Suprapubic skin (tissue), 4 donors: ENCODE data around the gene CHD2. TPM values are rescaled to one million over a fixed set of nuclear protein-coding genes. Genes with fewer than 3 reads are reported as not detected.

Experiments used
- DNase-seq, 2 donors: peaks; one replicate each; pipeline ENCODE4 v3.0.0-alpha.2; 2019; ENCODE audit warnings: low spot score in 2 of 2
- H3K27ac ChIP-seq: fragments of 200-600 bp; sonication (generic); one replicate; pipeline ENCODE4 v1.5.1; 2019
- H3K27me3 ChIP-seq: fragments of 200-600 bp; sonication (generic); one replicate; pipeline ENCODE4 v1.5.1; 2019
- H3K36me3 ChIP-seq: fragments of 200-600 bp; sonication (generic); one replicate; pipeline ENCODE4 v1.5.1; 2019
- H3K4me1 ChIP-seq: fragments of 200-600 bp; sonication (generic); one replicate; pipeline ENCODE4 v1.5.1; 2019
- H3K4me3 ChIP-seq: fragments of 200-600 bp; sonication (generic); one replicate; pipeline ENCODE4 v1.5.1; 2019; ENCODE audit warnings: mild to moderate bottlenecking
- H3K9me3 ChIP-seq: fragments of 200-600 bp; sonication (generic); one replicate; pipeline ENCODE4 v1.5.1; 2019
- CTCF ChIP-seq, 2 donors: fragments of 200-600 bp in 1 of 2; fragments of 450-650 bp in 1 of 2; sonication (generic) in 1 of 2; IDR thresholded peaks; one replicate each; pipeline ENCODE4 v1.5.1; 2016 to 2019; ENCODE audit warnings: antibody characterized with exemption in 2 of 2, mild to moderate bottlenecking in 1 of 2, moderate library complexity in 1 of 2
- EP300 ChIP-seq: sonication (generic); formaldehyde crosslinking; IDR thresholded peaks from one replicate; pipeline ENCODE4 v1.6.1; 2017; ENCODE audit warnings: antibody characterized with exemption
- POLR2A ChIP-seq, 2 donors: fragments of 450-650 bp; IDR thresholded peaks; one replicate each; pipeline ENCODE4 v1.6.1; 2017; ENCODE audit warnings: antibody characterized with exemption in 2 of 2, mild to moderate bottlenecking in 2 of 2, moderate library complexity in 2 of 2
- POLR2AphosphoS5 ChIP-seq, 3 donors: sonication (generic); formaldehyde crosslinking; IDR thresholded peaks; one replicate each; pipeline ENCODE4 v1.6.1; 2017; ENCODE audit warnings: antibody characterized with exemption in 3 of 3
- WGBS: methylation state at CpG from one replicate; pipeline ENCODE4 v1.1.5; 2018; 5-methylcytosine and 5-hydroxymethylcytosine counted together
- total RNA-seq, 4 donors: library from RNA; depleted of rRNA; stranded (reverse); fragments of >200 nt; gene quantifications; one replicate each; pipeline ENCODE4 v1.1.0, GENCODE V29; 2016

The CHD2 gene
- total RNA-seq, 4 donors from 2014 or later = 93.3 to 319 (median 127) TPM

DNA sequence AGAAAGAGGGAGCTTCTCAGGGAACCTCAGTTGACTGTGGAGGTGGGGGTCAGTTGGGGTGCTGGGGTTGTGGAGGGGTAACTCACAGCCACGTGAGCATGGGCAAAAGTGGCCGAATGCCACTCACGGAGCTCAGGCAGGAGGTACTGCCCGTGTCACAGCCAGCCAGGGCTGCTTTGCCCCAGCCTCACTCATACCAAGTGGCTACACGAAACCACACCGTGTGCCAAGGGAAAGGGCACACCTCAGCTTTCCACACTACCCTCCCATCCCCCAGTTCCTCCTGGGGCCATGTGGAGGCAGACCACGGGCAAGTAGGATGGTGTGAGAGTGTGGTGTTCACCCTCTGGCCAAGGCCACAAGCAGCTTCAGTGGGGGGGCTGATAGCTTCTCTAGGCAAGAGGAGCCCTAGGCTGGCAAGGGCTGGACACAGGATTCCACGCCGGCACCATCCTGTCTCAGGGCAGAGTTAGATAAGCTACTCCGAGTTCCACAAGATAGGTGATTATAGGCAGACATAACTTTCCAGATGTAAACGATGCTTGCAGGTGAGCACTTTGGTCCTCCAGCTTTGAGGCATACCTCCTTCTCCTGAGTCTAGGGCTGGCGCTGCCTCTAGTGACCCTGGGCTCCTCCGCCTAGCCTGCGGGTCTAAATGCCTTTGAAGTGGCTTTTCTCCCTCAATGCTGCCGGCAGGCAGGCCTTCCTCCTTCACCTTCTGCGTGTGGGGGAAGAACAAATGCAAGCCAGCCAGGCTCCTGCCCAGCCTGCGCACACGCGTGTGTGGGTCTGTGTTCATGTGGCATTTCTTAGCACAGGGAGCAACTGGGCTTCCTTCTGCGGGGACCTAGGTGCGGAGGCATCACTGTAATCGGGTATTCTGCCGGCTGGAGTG lies 163.9 kb downstream of the CHD2 start:
- WGBS = 59% methylated on average over 19 of the region's 23 CpGs
- Histone ChIP-seq H3K36me3 (peaks cover 5% of the 10 kb centered on the region), H3K27ac (peak overlapping the region; percentile 51), H3K4me1 (peaks cover 52% of the 10 kb centered on the region), H3K9me3 (no peaks in the 10 kb centered on the region), H3K27me3 (no peaks in the 10 kb centered on the region), H3K4me3 (no peak overlapping the region)
- TF ChIP-seq CTCF (IDR thresholded peaks at IDR 0.05) (no peak), EP300 (no peak), POLR2AphosphoS5 (IDR thresholded peaks at IDR 0.05) (no peak)
- peak in 1 of 2 donors; percentile 51 for DNase-seq

GRCh38 chr15:93065641-93066045 lies 165.5 kb downstream of the CHD2 start:
- no peak for TF ChIP-seq POLR2AphosphoS5 (IDR thresholded peaks at IDR 0.05)
- no peak for TF ChIP-seq EP300
- TF ChIP-seq CTCF (IDR thresholded peaks at IDR 0.05) = no peak
- TF ChIP-seq POLR2A (IDR thresholded peaks at IDR 0.05) = no peak
- no peak overlapping the region for H3K4me3 ChIP-seq
- peak in 1 of 2 donors; percentile 63 for DNase-seq
- H3K27me3 ChIP-seq = no peaks in the 10 kb centered on the region
- H3K36me3 ChIP-seq = peaks cover 5% of the 10 kb centered on the region
- no peaks in the 10 kb centered on the region for H3K9me3 ChIP-seq
- WGBS = 93% methylated on average over 17 of the region's 23 CpGs
- H3K27ac ChIP-seq = no peak overlapping the region
- peaks cover 61% of the 10 kb centered on the region for H3K4me1 ChIP-seq

GRCh38 chr15:93066224-93066681 lies 166.1 kb downstream of the CHD2 start:
- 91% methylated on average over 25 of the region's 38 CpGs for WGBS
- H3K4me1 ChIP-seq = peaks cover 61% of the 10 kb centered on the region
- H3K4me3 ChIP-seq = no peak overlapping the region
- no peak for TF ChIP-seq POLR2A (IDR thresholded peaks at IDR 0.05)
- TF ChIP-seq EP300 = peak; percentile 80
- no peaks in the 10 kb centered on the region for H3K27me3 ChIP-seq
- no peak overlapping the region for H3K27ac ChIP-seq
- H3K36me3 ChIP-seq = peaks cover 5% of the 10 kb centered on the region
- H3K9me3 ChIP-seq = no peaks in the 10 kb centered on the region
- DNase-seq = peak in 1 of 2 donors; percentile 67

GRCh38 chr15:93066834-93067648 lies 166.9 kb downstream of the CHD2 start:
- no peaks in the 10 kb centered on the region for H3K27me3 ChIP-seq
- H3K36me3 ChIP-seq = peaks cover 5% of the 10 kb centered on the region
- TF ChIP-seq CTCF (IDR thresholded peaks at IDR 0.05) (no peak), EP300 (no peak), POLR2AphosphoS5 (IDR thresholded peaks at IDR 0.05) (no peak), POLR2A (IDR thresholded peaks at IDR 0.05) (no peak)
- WGBS = 60% methylated on average over 7 of the region's 7 CpGs
- no peak overlapping the region for H3K4me3 ChIP-seq
- no peak overlapping the region for H3K27ac ChIP-seq
- peaks cover 63% of the 10 kb centered on the region for H3K4me1 ChIP-seq
- DNase-seq = peak in 1 of 2 donors; percentile 48
- no peaks in the 10 kb centered on the region for H3K9me3 ChIP-seq

DNA sequence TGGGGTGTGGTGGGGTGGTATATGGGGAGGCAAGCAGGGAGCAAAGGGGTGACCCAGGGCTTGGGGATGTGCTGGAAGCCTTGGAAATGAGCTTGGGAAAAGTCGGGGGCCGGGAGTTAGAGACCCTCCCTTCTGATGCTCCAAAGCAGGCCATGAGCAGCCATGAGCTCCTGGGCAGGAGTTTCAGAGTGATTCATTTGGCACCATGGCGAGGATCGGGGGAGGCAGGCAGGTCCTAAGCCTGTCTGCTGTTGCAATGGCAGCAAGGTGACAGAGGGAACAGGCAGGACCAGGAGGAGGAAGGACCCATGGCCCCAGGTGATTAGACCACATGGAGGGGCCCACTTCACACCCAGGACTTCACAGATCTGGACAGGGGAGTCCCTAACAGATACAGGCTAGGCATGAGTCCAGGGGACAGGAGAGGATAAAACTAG lies 167.5 kb downstream of the CHD2 start:
- WGBS = 75% methylated on average over 4 of the region's 4 CpGs
- no peak overlapping the region for H3K27ac ChIP-seq
- TF ChIP-seq POLR2A (IDR thresholded peaks at IDR 0.05) (no peak), POLR2AphosphoS5 (IDR thresholded peaks at IDR 0.05) (no peak), CTCF (IDR thresholded peaks at IDR 0.05) (no peak), EP300 (no peak)
- H3K27me3 ChIP-seq = peaks cover 4% of the 10 kb centered on the region
- H3K4me3 ChIP-seq = no peak overlapping the region
- no peaks in the 10 kb centered on the region for H3K9me3 ChIP-seq
- DNase-seq = peak in 1 of 2 donors; percentile 62
- H3K36me3 ChIP-seq = peaks cover 5% of the 10 kb centered on the region
- peaks cover 60% of the 10 kb centered on the region for H3K4me1 ChIP-seq
